ENCODE data around the gene SIGLEC5.

SIGLEC5 gene

GRCh38 chr19:51589511-51589910, 40.7 kb downstream of the SIGLEC5 start:
- no peak for DNase-seq (ENCODE audit: low spot score)

GRCh38 chr19:51587264-51588191, 42.7 kb downstream of the SIGLEC5 start:
- DNase-seq (ENCODE audit: low spot score), result no peak

- DNase-seq (ENCODE audit: low spot score), result no peak
Measured at GRCh38 chr19:51586799-51587198, 43.4 kb downstream of the SIGLEC5 start.

GRCh38 chr19:51586103-51586728, 44.0 kb downstream of the SIGLEC5 start:
- DNase-seq (ENCODE audit: low spot score), result no peak

GRCh38 chr19:51576850-51577249, 53.4 kb downstream of the SIGLEC5 start:
- no peak for DNase-seq (ENCODE audit: low spot score)

- DNase-seq (ENCODE audit: low spot score), result no peak
Measured at GRCh38 chr19:51573331-51573730, 56.9 kb downstream of the SIGLEC5 start.

GRCh38 chr19:51572908-51573307, 57.3 kb downstream of the SIGLEC5 start:
- DNase-seq (ENCODE audit: low spot score), result peak; percentile 42

GRCh38 chr19:51572410-51572809, 57.8 kb downstream of the SIGLEC5 start:
- DNase-seq (ENCODE audit: low spot score), result no peak

GRCh38 chr19:51571599-51571998, 58.6 kb downstream of the SIGLEC5 start:
- peak; percentile 16 for DNase-seq (ENCODE audit: low spot score)

GRCh38 chr19:51570962-51571575, 59.1 kb downstream of the SIGLEC5 start, which contains the start of gene ZNF175:
ZNF175 (plus strand) TSS chr19:51571283; CDS start chr19:51573330, 2,047 bp downstream.
- peak; percentile 92 for DNase-seq (ENCODE audit: low spot score)

- no peak for DNase-seq (ENCODE audit: low spot score)
Measured at GRCh38 chr19:51568456-51568855, 61.7 kb downstream of the SIGLEC5 start.

- DNase-seq (ENCODE audit: low spot score), result no peak
Measured at GRCh38 chr19:51567583-51567982, 62.6 kb downstream of the SIGLEC5 start.

- no peak for DNase-seq (ENCODE audit: low spot score)
Measured at GRCh38 chr19:51566489-51567100, 63.6 kb downstream of the SIGLEC5 start.

GRCh38 chr19:51565583-51565982, 64.6 kb downstream of the SIGLEC5 start:
- DNase-seq (ENCODE audit: low spot score), result no peak

- no peak for DNase-seq (ENCODE audit: low spot score)
Measured at GRCh38 chr19:51564791-51565190, 65.4 kb downstream of the SIGLEC5 start.

All from GM03348 (cell line).